Smooth muscle cell (in vitro differentiated cells): Measurements from ENCODE around the gene KIF5B. TPM values are rescaled to one million over a fixed set of nuclear protein-coding genes. Genes with fewer than 3 reads are reported as not detected.
"Not testable (repeated sequence)": the region's sequence is repeated elsewhere in the genome, so short reads cannot be mapped to it uniquely, and the experiment has no call there.

Experiments
- DNase-seq: peaks from one replicate; lab custom pipeline; 2025; ENCODE audit not compliant: unreplicated experiment; lab: John Stamatoyannopoulos, UW
- H2AFZ ChIP-seq: fragments of 200-600 bp; sonication (generic); 2 replicates; pipeline ENCODE4 v1.6.0; 2016; ENCODE audit warnings: antibody characterized with exemption, low read depth, mild to moderate bottlenecking
- H3F3A ChIP-seq: fragments of 200-600 bp; sonication (generic); 2 replicates; pipeline ENCODE4 v1.6.0; 2017; ENCODE audit warnings: antibody characterized with exemption, low read depth
- H3K27ac ChIP-seq: fragments of 200-600 bp; sonication (generic); 2 replicates; pipeline ENCODE4 v1.5.1; 2016; ENCODE audit warnings: low read depth, mild to moderate bottlenecking
- H3K27me3 ChIP-seq: fragments of 200-600 bp; sonication (generic); 2 replicates; pipeline ENCODE4 v1.6.1; 2016; ENCODE audit warnings: low read depth, mild to moderate bottlenecking
- H3K36me3 ChIP-seq: fragments of 200-600 bp; sonication (generic); 2 replicates; pipeline ENCODE4 v1.5.1; 2016; ENCODE audit warnings: low read depth
- H3K4me1 ChIP-seq: fragments of 200-600 bp; sonication (generic); 2 replicates; pipeline ENCODE4 v1.5.1; 2016; ENCODE audit warnings: low read depth
- H3K4me2 ChIP-seq: fragments of 200-600 bp; sonication (generic); 2 replicates; pipeline ENCODE4 v1.6.0; 2016; ENCODE audit warnings: mild to moderate bottlenecking
- H3K4me3 ChIP-seq: fragments of 200-600 bp; sonication (generic); 2 replicates; pipeline ENCODE4 v1.5.1; 2016; ENCODE audit warnings: mild to moderate bottlenecking
- H3K79me2 ChIP-seq: fragments of 200-600 bp; sonication (generic); 2 replicates; pipeline ENCODE4 v1.6.0; 2016; ENCODE audit warnings: low read depth, mild to moderate bottlenecking
- H3K9ac ChIP-seq: fragments of 200-600 bp; sonication (generic); 2 replicates; pipeline ENCODE4 v1.6.0; 2016; ENCODE audit warnings: low read depth
- H3K9me3 ChIP-seq: fragments of 200-600 bp; sonication (generic); replicated peaks from 2 replicates; pipeline ENCODE4 v1.5.1; 2016; ENCODE audit warnings: low read depth
- H4K20me1 ChIP-seq: fragments of 200-600 bp; sonication (generic); 2 replicates; pipeline ENCODE4 v1.6.0; 2016; ENCODE audit warnings: low read depth
- WGBS: methylation state at CpG from one replicate; pipeline ENCODE4 v1.1.7; 2016; ENCODE audit warnings: low lambda C conversion rate; 5-methylcytosine and 5-hydroxymethylcytosine counted together
- polyA plus RNA-seq: library from polyadenylated mRNA; unstranded; fragments of >200 nt; fragmentation: Nextera tagmentation; extraction: Ambion mirVana; gene quantifications from 2 replicates; pipeline ENCODE4 v1.2.1, GENCODE V29; 2016
- total RNA-seq: library from RNA; depleted of rRNA; stranded (reverse); fragments of >200 nt; gene quantifications from 2 replicates; pipeline ENCODE4 v1.2.3, GENCODE V29; 2014
- TF ChIP-seq, protein P1 (sequence below): fragments of 200-600 bp; sonication (generic); IDR thresholded peaks from 2 replicates; pipeline ENCODE4 v1.5.1; 2017; ENCODE audit warnings: borderline replicate concordance, mild to moderate bottlenecking, antibody characterized with exemption; ENCODE audit not compliant: insufficient read depth, poor library complexity, severe bottlenecking

KIF5B gene
- total and polyA plus RNA-seq, 2 experiments from 2014 or later = 74.2 to 164 TPM

DNA sequence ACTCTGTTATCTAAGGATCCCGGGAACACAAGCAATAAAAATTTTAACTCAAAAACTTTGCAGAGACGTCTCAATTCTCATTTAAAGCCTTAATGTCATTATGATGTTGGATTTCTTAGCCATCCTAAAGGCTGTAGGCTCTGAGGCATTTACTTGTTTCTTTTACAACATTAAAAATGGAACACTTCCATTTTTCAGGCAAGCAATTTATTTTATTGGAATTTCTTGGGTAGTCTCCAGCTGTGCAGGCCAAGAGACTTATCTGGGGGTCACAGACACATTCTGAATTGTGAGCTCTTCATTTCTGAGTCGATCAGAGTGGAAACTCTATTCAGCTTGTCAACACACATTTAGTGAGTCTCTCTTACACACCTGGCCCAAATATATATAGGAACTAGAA, 48.0 kb upstream of the KIF5B start:
- no peak for DNase-seq
- no peaks in the 10 kb centered on the region for H4K20me1 ChIP-seq
- H3K9ac ChIP-seq = no peak overlapping the region
- H3K27me3 ChIP-seq = no peaks in the 10 kb centered on the region
- H3K4me2 ChIP-seq = no peak overlapping the region
- no peaks in the 10 kb centered on the region for H3K9me3 ChIP-seq
- no peaks in the 10 kb centered on the region for H3K4me1 ChIP-seq
- H2AFZ ChIP-seq = no peak overlapping the region
- TF ChIP-seq, protein P1, sequence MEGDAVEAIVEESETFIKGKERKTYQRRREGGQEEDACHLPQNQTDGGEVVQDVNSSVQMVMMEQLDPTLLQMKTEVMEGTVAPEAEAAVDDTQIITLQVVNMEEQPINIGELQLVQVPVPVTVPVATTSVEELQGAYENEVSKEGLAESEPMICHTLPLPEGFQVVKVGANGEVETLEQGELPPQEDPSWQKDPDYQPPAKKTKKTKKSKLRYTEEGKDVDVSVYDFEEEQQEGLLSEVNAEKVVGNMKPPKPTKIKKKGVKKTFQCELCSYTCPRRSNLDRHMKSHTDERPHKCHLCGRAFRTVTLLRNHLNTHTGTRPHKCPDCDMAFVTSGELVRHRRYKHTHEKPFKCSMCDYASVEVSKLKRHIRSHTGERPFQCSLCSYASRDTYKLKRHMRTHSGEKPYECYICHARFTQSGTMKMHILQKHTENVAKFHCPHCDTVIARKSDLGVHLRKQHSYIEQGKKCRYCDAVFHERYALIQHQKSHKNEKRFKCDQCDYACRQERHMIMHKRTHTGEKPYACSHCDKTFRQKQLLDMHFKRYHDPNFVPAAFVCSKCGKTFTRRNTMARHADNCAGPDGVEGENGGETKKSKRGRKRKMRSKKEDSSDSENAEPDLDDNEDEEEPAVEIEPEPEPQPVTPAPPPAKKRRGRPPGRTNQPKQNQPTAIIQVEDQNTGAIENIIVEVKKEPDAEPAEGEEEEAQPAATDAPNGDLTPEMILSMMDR = no peak
- no peaks in the 10 kb centered on the region for H3K79me2 ChIP-seq
- H3K27ac ChIP-seq = no peak overlapping the region
- 78% methylated on average over 3 of the region's 3 CpGs for WGBS
- H3K4me3 ChIP-seq = no peak overlapping the region
- H3K36me3 ChIP-seq = no peaks in the 10 kb centered on the region
- no peaks in the 10 kb centered on the region for H3F3A ChIP-seq

DNA sequence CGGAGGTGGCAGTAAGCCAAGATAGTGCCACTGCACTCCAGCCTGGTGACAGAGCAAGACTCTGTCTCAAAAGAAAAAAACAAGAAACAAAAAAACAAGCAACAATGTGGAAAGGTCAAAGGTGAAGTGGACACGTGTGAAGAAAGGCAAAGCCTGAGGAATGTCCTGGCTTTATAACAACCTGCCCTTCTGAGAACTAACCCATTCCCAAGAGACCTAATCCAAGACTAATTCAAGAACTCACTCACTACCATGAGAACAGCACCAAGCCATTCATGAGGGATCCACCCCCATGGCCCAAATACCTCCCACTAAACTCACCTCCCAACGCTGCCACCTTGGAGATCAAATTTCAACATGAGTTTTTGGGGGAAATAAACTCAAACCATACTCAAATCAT, 47.5 kb upstream of the KIF5B start:
- no peaks in the 10 kb centered on the region for H3K4me1 ChIP-seq
- H3K9ac ChIP-seq = no peak overlapping the region
- H3K9me3 ChIP-seq = no peaks in the 10 kb centered on the region
- H3K4me3 ChIP-seq = no peak overlapping the region
- DNase-seq = no peak
- no peak overlapping the region for H3K4me2 ChIP-seq
- no peaks in the 10 kb centered on the region for H3K36me3 ChIP-seq
- H2AFZ ChIP-seq = no peak overlapping the region
- no peak overlapping the region for H3K27ac ChIP-seq
- no peaks in the 10 kb centered on the region for H3F3A ChIP-seq
- H3K79me2 ChIP-seq = no peaks in the 10 kb centered on the region
- H3K27me3 ChIP-seq = no peaks in the 10 kb centered on the region
- TF ChIP-seq, protein P1 = no peak
- 83% methylated on average over 3 of the region's 3 CpGs for WGBS
- no peaks in the 10 kb centered on the region for H4K20me1 ChIP-seq

DNA sequence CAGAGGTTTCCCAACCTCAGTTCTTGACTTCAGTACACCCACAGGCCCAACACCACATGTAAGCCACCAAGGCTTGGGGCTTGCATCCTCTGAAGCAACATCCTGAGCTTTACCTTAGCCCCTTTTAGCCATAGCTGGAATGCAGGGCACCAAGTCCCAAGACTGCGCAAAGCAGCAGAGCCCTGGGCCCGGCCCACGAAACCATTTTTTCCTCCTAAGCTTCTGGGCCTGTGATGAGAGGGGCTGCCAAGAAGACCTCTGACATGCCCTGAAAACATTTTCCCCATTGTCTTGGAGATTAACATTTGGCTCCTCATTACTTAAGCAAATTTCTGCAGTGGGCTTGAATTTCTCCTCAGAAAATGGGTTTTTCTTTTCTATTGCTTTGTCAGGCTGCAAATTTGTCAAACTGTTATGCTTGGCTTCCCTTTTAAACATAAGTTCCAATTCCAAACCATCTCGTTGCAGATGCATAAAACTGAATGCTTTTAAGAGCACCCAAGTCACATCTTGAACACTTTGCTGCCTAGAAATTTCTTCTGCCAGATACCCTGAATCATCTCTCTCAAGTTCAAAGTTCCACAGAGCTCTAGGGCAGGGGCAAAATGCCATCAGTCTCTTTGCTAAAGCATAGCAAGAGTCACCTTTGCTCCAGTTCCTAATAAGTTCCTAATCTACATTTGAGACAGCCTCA, 42.5 kb upstream of the KIF5B start:
- 76% methylated on average over 4 of the region's 4 CpGs for WGBS
- H3K36me3 ChIP-seq = not testable (repeated sequence)

DNA sequence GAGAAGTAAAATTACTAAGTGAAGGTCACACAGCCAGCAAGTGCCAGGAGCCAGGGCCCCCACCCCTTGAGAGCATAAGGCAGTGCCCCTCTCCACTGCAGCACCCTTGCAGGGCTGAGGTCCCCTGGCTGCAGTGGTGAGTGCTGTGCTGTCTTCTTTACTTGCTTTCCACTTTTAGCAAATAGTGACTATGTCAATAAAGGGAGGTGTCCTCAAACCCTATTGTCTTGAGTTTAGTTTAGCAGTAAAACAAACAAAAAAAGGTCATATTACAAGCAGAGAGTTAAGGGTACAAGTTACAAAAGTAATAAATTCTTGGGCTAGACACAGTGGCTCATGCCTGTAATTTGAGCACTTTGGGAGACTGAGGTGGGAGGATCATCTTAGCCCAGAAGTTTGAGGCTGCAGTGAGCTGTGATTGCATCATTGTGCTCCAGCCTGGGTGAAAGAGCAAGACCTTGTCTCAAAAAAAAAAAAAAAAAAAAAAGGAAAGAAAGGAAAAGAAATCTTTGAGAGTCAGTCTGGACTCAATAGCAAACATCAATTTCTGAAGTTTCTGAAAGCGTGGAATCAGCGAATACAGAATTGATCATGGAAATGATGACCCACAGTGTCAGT, 39.0 kb upstream of the KIF5B start:
- TF ChIP-seq, protein P1 = no peak
- Histone ChIP-seq H3K9ac (no peak overlapping the region), H3K4me1 (no peaks in the 10 kb centered on the region), H3K4me3 (no peak overlapping the region), H2AFZ (no peak overlapping the region), H3K36me3 (no peaks in the 10 kb centered on the region), H3K79me2 (no peaks in the 10 kb centered on the region), H3K27ac (no peak overlapping the region), H4K20me1 (no peaks in the 10 kb centered on the region), H3F3A (no peaks in the 10 kb centered on the region), H3K9me3 (no peaks in the 10 kb centered on the region), H3K27me3 (no peaks in the 10 kb centered on the region), H3K4me2 (no peak overlapping the region)
- DNase-seq = no peak
- 98% methylated on average over 2 of the region's 2 CpGs for WGBS

More for the DNA sequence above, 42.5 kb upstream of the KIF5B start:
- not testable (repeated sequence) for H3K4me2 ChIP-seq, H3K27me3 ChIP-seq, H4K20me1 ChIP-seq, H3K4me3 ChIP-seq, DNase-seq, H3K79me2 ChIP-seq, H3K4me1 ChIP-seq, H3K9ac ChIP-seq, H3K9me3 ChIP-seq, H2AFZ ChIP-seq, H3F3A ChIP-seq, H3K27ac ChIP-seq
